HT-29 (cell line): ENCODE data around the gene GPR162. TPM values are rescaled to one million over a fixed set of nuclear protein-coding genes. Genes with fewer than 3 reads are reported as not detected.

Source experiments
- DNase-seq: peaks from one replicate; pipeline ENCODE4 v3.0.0-alpha.2; 2015; ENCODE audit warnings: low spot score
- total RNA-seq: library from RNA; depleted of rRNA; stranded (reverse); fragments of >200 nt; shearing (Covaris generic); gene quantifications from 2 replicates; pipeline ENCODE4 v1.2.3, GENCODE V29; 2014; rRNA removed

The GPR162 gene, protein sequence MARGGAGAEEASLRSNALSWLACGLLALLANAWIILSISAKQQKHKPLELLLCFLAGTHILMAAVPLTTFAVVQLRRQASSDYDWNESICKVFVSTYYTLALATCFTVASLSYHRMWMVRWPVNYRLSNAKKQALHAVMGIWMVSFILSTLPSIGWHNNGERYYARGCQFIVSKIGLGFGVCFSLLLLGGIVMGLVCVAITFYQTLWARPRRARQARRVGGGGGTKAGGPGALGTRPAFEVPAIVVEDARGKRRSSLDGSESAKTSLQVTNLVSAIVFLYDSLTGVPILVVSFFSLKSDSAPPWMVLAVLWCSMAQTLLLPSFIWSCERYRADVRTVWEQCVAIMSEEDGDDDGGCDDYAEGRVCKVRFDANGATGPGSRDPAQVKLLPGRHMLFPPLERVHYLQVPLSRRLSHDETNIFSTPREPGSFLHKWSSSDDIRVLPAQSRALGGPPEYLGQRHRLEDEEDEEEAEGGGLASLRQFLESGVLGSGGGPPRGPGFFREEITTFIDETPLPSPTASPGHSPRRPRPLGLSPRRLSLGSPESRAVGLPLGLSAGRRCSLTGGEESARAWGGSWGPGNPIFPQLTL
- total RNA-seq: not detected in 2 replicates

DNA sequence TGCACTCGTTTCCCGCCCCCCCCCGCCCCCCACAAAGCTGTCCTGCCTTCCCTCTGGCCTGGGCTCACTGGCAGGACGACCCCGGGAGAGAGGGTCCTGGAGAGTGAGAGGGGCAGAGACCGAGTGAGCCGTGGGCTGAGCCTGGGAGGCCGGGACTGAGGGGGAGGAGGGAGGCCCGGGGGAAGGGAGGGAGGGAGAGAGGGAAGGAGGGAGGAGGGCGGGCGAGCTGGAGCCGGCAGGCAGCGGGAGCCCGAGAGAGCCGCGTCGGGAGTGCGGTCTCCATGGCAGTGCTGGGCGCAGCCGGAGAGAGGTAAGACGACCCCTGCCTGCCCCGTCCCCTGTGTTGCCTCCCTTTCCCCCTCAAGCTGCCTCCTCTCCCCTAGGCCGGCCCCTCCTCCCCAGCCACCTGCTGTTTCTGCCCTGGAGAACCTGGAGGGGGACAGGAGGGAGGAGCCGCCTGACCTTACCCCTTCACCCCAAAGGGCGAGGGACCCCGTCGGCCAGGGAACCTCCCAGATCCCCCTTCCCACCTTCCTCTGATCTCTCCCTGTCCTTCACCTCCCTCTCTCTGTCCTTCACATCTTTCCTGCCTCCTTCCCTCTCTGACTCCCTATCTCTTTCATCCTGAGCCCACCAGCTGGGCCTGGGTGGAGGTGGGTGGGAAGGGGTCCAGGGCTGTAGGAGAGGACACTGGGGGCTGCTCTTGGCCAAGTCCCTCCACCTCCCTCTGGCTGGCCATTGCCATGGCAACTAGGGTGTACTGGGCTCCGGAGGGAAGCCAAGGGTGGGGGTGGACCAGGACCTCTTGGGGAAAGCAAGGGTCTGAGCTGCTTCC is at the start of gene GPR162:
GPR162 (plus strand) TSS at position 231 of the 835 bp plus-strand sequence. CDS start 2,078 bp downstream, outside the sequence.
- DNase-seq: no peak

DNA sequence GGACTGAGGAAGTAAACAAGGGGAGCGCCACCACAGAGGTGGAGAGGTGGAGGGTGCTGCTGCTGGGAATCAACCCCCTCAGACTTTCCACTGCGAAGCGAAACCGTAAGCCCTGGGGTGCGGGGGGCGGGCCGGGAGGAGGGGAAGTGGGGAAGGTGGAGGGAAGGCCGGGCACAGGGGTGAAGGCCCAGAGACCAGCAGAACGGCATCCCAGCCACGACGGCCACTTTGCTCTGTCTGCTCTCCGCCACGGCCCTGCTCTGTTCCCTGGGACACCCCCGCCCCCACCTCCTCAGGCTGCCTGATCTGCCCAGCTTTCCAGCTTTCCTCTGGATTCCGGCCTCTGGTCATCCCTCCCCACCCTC is 49.3 kb upstream of the GPR162 start, which contains the start of gene LAG3:
LAG3 (plus strand) TSS at position 190 of the 365 bp plus-strand sequence. CDS start 333 bp downstream, outside the sequence.
- no peak for DNase-seq

DNA sequence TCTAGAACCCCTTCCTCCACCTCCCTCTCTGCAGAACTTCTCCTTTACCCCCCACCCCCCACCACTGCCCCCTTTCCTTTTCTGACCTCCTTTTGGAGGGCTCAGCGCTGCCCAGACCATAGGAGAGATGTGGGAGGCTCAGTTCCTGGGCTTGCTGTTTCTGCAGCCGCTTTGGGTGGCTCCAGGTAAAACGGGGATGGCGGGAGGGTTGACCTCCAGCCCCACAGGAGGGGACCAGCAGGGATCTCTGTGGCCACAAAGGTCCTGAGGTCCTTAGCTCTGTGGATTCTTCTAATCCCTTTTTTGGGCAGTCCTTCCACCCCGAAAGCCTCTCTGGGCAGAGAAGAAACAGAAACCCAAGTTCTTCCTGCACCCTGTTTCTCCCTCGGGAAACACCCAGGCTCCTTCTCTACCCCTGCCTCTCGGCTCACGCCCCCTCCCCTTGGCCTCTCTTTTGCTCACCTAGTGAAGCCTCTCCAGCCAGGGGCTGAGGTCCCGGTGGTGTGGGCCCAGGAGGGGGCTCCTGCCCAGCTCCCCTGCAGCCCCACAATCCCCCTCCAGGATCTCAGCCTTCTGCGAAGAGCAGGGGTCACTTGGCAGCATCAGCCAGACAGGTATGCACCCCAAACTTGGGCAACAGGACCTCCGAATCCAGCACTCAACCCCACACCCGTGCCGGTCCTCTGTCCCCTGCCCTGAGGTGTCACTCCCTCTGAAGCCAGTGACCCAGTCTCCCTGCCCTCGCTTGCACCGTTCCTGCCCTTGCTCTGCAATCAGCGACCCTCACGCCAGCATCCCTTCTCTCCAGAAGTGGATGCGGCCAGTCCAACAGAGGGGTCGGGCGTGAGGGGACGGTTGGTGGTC is 48.7 kb upstream of the GPR162 start:
- no peak for DNase-seq

DNA sequence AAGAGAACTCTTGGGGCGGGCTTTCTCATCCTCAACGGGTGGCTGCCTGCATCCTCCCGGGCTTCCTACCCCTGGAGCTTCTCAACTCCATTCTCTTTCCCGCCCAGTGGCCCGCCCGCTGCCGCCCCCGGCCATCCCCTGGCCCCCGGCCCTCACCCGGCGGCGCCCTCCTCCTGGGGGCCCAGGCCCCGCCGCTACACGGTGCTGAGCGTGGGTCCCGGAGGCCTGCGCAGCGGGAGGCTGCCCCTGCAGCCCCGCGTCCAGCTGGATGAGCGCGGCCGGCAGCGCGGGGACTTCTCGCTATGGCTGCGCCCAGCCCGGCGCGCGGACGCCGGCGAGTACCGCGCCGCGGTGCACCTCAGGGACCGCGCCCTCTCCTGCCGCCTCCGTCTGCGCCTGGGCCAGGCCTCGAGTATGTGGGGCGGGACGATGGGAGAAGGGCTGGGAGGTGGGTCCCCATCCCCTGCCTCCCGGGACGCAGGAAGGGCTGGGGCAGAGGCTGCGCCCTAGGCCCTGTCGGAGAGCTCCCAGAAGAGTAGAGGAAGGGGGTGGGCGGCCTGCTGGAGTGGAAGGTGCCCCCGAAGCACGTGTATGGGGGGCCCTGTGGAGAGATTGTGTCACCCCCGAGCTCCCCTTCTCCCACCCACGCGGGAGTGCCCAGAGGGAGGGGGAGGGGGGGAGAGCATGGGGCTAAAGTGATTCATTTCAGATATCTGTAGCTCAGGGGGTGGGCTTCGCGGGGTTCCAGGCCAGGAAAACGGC is 47.9 kb upstream of the GPR162 start:
- no peak for DNase-seq

DNA sequence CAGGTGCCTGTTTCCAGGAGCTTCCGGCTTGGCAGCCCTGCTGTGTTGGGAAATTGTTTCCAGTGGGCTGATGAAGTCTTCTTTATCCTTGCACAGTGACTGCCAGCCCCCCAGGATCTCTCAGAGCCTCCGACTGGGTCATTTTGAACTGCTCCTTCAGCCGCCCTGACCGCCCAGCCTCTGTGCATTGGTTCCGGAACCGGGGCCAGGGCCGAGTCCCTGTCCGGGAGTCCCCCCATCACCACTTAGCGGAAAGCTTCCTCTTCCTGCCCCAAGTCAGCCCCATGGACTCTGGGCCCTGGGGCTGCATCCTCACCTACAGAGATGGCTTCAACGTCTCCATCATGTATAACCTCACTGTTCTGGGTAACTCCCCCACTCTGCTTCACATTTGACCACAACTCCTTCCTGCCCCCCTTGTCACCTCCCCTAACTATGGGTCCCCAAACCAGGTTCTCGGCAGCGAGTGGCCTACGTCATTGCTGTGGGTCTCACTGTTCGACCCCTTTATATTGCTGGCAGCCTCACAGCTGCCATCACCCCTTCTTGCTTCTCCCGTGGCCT is 47.0 kb upstream of the GPR162 start:
- no peak for DNase-seq

DNA sequence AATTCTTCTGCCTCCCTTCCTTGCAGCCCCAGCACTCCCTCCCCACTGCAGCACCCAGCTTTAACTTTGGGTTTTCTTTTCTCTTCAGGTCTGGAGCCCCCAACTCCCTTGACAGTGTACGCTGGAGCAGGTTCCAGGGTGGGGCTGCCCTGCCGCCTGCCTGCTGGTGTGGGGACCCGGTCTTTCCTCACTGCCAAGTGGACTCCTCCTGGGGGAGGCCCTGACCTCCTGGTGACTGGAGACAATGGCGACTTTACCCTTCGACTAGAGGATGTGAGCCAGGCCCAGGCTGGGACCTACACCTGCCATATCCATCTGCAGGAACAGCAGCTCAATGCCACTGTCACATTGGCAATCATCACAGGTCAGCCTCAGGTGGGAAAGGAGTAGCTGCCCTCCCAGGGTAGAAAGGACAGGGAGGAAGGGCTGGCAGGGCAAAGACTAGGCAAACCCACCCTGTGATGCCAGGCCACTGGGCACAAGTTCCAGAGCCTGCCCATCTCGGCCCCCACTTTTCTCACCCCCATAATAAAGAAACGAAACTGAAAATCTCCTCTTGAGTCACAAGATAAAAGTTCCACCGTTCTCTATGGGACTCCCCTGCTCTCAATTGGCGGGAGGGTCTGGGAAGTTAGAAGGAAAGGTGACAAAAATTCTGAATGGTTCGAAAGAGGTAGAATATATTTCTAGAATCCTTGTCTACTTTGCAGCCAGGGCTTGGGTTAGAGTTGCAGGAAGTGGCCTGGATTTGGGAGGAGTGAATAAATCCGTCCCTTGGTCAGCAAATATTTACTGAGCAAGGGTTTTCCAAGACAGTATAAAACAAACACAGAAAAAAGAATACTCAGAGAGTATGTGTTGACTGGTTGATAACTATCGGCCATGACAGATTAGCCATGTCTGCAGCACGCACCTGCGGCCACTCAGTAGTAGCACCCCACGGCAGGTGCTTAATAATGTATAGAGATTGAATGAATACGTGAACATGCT is 46.1 kb upstream of the GPR162 start:
- DNase-seq: peak; percentile 31

DNA sequence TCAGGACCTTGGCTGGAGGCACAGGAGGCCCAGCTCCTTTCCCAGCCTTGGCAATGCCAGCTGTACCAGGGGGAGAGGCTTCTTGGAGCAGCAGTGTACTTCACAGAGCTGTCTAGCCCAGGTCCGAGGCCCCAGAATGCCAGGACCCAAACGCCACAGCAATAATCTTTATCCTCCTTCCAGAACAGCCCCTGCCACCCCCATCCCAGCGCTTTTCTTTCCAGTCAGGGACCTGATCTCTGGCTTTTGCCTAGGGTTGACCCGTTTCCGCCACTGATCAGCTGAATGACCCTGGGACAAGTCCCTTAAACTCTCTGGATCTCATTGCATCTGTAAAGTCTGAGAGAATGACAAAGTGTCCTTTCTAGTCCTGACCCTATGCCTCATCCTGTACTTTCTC is 44.2 kb upstream of the GPR162 start:
- no peak for DNase-seq

DNA sequence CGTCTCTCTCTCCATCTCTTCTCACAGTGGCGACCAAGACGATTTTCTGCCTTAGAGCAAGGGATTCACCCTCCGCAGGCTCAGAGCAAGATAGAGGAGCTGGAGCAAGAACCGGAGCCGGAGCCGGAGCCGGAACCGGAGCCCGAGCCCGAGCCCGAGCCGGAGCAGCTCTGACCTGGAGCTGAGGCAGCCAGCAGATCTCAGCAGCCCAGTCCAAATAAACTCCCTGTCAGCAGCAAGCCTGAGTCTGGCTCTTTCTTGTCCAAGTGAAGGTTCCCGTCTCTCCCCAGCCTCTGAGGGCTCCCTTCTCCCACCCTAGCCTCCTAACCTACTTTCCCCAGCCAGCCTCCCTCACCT is 43.4 kb upstream of the GPR162 start:
- no peak for DNase-seq

DNA sequence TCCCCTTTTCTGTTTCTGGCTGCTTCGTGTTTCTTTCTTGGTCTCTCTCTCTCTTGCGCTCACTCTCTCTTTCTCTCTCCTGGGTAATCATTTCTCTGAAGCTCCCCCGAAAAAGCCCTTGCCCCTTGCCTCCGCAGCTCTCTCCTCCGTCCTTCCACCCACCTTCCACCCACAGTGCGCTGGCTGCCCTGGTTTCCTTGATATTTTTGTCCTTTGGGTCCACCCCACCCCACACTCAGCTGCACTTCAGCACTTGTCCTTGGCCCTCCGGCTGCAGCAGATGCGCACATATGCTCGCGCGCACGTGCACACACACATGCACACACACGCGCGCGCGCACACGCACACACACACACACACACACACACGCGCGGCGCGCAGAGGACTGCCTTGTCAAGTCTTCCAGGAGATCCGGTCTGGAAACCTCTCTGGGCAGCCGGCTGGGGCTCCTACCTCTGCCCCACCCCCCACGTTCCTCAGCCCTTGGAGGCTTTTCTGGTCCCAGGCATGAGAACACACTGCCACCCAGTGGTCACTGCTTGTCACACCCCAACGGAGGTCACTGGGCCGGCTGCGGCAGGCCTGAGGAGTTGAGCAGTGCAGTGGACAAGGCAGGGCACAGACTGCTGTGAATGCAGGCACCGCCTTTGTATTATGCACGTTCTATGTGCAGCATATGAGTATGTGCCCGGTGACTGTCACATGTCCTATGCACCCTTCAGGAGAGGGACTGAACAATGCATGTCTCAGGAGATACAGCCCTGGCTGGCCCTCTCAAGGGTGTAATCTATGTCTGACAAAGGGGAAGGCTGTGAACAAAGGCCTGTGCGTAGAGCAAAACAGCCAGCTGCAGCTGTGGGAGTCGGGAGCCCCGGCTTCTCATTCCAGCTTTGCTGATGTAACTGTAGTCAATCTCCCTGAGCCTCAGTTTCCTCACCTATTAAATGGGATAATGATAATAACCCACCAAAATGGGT is 42.8 kb upstream of the GPR162 start:
- DNase-seq: peak; percentile 99

DNA sequence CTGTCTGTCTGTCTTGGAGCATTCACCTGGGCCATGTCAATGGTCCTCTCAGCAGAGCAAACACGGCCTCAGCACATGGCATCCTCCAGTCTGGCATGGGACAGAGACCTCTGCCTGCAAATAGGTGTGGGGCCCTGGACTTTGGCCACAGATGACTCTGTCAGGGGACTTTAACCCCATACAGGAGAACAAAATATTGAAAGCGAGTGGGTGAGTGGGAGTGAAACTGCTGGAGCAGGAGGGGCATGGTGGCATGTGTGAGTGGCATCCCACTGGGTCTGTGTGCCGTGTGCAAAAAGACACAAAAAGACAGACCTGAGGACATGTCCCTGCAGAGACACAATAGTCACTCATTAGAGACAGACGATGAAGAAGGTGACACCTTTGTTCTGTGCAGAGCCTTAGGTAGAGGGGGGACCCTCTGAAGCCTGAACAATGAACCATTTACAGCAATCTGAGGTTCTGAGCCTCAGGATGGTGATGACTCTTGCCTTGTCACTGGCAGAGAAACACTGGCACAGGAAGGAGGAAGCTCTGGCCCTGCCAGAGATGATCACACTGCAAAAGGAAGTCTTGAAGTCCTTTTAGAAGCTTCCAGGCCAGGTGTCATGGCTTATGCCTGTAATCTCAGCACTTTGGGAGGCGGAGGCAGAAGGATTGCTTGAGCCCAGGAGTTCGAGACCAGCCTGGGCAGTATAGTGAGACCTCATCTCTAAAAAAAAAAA is 41.8 kb upstream of the GPR162 start:
- no peak for DNase-seq

DNA sequence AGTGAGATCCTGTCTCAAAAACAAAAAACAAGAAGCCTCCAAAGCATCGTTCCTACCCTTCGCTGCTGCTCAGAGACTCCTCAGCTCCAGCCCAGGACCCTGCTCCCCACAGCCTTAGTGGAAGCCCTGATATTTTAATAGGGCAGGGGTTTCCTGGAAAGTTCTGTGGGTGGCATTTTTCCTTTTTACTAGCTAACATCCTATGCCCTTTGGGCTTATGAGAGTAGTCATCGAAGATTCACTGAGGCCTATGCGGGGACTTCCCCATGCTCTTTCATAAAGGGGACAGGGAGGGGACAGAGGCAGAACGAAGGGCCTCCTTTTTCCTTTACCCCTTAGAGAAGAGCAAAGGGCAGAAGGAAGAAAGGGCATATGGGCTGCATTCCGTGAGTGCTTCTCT is 41.0 kb upstream of the GPR162 start:
- DNase-seq: no peak

DNA sequence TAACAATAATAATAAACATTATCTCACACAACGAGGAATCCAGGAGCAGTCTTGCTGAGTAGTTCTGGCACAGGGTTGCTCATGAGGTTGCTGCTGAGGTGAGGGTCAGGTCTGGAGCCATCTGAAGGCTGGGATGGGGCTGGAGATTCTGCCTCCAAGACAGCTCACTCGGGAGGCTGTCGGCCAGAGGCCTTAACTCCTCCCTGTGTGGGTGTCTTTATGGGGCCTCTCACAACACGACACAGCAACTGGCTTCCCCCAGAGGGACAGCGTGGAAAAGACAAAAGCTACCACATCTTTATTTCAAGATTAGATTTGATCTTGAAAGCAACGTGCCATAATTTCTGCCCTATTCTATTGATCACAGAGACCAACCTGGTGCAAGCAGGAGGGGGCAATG is 39.5 kb upstream of the GPR162 start:
- no peak for DNase-seq

DNA sequence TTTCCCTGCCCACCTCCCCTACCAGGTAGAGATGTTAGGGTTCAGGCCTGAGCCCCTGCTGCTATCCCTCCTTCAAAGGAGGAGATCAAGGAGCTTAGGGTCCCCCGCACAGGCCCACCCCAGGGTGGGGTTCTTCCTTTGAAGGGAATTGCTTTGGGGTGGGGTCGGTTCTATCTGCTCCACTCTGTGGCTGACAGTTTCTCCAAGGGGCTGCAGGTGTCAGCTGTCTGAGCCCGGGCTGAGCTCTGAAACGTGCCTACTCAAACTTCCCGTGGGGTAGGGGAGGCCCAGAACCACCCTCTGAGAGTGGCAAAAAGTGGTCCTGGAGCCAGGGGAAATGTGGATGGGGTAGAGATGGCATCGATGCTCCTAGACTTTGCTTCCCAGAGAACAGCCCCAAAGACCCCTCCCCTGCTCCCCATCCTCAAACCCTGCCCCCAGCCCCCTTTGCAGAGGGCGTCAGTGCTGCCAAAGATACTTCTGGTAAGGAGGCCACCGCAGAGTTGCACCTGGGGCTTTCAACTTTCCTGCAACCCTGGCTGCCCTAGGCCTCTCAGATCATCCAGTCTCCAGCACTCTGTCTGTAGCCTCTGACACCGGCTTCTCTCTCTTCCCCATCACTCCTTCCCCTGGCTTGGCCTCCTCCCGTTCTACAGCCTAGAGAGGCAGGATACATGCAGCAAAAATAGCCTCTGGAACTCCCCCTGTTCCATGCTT is 38.6 kb upstream of the GPR162 start:
- no peak for DNase-seq

DNA sequence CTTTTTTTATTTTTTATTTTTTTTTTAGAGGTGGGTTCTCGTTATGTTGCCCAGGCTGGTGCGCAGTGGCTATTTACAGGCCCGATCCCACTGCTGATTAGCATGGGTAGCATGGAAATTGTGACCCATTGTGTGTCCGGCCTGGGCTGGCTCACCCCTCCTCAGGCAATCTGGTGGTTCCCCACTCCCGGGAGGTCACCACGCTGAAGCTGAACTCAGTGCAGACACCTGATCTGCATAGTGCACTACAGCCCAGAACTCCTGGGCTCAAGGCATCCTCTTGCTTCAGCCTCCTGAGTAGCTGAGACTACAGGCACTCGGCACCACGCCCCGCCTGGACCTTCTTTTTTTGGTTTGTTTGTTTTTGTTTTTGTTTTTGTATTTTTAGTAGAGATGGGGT is 37.8 kb upstream of the GPR162 start:
- DNase-seq: no peak

DNA sequence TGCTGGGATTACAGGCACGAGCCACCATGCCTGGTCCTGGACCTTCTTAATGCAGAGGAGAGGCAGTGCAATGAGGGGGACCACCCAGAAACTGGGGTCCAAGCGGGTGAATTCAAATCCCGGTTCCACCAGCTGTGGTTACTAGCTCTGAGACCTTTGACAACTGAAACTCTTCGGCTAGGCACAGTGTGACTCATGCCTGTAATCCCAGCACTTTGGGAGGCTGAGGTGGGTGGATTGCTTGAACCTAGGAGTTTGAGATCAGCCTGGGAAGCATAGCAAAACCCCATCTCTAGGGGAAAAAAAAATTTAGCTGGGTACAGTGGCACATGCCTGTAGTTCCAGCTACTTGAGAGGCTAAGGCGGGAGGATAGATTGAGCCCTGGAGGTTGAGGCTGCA is 37.3 kb upstream of the GPR162 start:
- no peak for DNase-seq

DNA sequence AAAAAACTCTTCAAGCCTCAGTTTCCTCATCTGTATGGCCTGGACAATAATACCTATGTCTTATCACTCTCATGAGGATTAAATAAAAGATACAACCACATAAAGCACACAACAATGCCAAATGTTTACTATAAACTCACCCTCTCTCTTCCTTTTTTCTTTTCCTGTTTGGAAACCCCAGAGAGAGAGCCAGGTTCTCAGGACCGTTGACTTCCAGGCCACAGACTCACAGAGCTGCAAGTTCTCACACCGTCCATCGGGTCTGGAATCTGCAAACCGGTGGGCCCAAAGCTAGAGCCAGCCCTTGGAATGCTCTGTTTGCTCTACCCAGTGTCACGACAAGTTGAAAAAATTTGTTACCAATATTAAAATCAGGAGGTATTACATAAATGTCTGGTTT is 36.9 kb upstream of the GPR162 start:
- DNase-seq: no peak
